Ureter (tissue), 1 donor: Measurements from ENCODE around the gene TNPO3. TPM values are rescaled to one million over a fixed set of nuclear protein-coding genes. Genes with fewer than 3 reads are reported as not detected.
A peak's percentile ranks its signal among the peaks of the same experiment; 100 is the strongest.
"Not testable (repeated sequence)": the region's sequence is repeated elsewhere in the genome, so short reads cannot be mapped to it uniquely, and the experiment has no call there.

Experiments
- DNase-seq: peaks from one replicate; pipeline ENCODE4 v3.0.0-alpha.2; 2020; ENCODE audit warnings: low spot score
- total RNA-seq: library from RNA; stranded (reverse); gene quantifications from one replicate; pipeline ENCODE4 v1.2.4, GENCODE V29; 2023
- donor health status: DM: yes; HTN: yes; CAD: no.

Gene TNPO3
- total RNA-seq, 1 donor from 2014 or later = 43.4 TPM

DNA sequence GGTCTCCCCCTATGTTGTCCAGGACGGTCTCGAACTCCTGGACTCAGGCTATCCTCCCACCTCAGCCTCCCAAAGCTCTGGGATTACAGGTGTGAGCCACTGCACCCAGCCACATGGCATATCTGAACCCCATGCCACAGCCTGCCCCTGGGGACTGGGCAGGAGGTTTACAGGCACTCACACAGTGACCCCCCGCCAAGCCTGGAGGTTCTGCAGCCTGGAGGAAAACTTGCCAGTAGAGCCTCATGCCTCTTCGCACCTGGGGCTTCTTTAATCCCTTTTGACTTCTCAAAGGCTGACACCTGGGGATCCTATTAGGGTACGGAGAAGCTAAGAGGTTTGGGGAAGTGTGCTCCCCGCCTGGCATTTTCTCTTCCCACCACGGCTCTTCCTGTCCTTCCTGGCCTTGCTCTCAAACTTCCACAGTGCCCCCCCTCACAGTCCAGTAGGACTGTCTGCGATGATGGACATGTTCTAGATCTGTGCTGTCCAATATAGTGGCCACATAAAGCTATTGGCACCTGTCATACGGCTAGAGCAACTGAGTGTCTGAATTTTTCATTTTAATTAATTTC, 133.0 kb downstream of the TNPO3 start:
- no peak for DNase-seq

DNA sequence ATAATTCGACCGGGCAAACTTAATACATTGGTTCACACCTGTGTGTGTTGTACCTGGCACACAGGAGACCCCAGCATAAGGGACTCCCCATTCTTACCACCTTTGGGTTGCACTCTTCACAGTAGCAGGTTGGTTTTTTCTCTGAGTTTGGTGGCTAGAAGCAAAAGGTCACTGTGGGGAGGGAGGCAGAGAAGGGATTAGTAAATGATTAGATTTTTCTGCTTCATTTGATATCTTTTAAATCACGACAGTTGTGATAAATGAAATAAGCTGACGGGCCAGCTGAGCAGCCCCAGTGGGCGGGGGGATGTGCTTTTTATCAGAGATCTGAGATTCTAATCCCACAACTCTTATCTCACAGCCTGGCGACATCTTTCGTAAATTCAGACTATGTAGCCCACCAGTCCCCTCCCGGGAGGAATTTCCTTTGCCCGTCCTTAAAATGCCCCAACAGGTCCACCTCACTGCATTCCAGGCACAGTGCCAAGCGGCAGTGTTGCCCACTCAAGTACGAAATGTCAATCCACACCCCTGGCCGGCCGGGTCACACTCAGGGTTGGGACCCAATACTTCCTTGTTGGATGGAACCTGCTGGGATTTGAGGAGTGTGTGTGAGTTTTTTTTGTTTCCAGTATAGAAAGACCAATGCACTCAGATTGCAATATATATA, 133.9 kb downstream of the TNPO3 start:
- DNase-seq = no peak

DNA sequence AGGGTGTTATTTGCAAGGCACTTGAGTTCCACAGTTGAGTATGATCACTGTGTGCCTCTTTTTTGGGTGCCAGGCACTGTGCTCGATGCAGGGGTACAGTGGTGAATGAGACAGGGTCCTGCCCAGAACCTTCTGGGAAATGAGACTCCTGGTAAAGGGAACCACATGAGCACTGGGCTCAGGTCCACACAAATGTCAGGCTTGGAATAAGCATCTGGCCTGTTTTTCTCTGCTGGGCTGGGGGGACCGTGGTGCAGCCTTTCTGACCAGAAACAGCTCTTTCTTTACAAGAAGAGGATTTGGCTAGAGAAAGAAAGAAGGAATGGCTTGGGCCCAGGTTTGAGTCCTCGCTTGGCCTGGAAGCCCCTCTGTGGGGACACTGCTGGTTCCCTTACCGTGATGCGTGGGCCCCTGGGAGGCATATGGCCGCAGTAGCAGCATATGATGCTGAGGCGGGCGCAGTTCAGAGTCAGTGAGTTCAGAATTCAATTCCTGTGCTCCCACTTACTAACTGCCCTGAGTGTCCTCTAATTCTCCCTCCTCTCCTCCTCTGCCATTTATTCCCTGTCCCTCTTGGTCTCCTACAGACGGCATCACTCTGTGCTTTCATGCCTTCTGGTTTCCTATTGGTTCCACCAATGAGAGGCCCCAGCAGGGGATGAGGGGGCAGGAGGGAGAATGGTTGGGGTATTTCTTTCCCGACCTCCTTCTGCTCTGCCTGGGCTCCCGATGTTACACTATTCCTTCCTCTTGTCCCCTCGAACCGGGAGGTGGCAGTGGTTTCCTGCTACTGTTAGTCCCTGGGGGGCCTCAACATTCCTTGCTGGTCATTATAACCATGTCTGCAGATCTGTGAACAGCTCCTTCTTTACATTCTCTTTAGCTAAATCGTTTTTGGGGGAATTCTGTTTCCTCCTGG, 134.8 kb downstream of the TNPO3 start:
- DNase-seq = no peak

DNA sequence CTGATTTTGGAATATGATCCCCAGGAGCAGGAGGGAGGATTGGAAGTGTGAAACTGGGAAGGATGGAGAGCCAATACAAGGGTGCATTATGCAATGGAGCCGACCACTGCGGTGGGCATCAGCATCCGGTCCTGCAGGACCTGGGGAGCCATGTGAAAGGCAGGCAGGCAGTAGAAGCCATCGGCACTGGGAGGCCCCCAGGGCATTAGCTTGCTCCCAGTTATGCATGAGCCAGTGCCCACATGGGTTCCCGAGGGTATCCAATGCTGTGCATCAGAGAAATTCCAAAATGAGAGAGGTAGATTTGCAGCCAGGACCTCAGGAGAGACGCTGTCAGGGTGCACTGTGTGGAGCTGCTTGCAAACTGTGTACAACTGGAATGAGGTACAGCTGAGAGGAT, 135.7 kb downstream of the TNPO3 start:
- DNase-seq = no peak

DNA sequence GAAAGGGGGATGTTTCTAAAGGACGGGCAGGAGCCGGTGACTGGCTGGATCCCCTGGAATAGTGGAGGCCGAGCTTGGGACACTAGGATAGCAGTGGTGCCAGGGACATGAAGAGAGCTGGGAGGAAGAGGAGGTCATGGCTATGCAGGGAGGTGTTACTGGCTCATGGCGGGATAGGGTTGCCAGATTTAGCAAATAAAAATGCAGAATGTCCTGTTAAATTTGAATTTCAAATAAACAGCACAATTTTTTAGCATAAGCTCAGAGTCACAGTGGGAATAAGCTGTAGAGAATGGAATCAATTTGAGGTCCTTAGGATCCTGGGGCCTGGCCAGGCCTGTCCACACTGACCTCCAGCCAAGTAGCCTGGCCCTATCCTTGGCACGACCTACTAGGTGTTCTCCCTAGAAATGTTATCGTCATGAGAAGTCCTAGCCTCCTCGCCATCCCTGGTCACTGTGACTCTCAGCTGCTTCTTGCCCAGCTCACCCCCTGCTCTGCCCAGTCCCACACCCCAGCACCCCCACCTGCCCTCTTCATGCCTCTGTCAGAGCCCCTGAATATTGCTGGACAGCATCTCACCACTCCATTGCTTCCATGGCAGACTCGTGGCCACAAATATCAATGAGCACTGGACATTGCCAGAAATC, 136.8 kb downstream of the TNPO3 start:
- no peak for DNase-seq

DNA sequence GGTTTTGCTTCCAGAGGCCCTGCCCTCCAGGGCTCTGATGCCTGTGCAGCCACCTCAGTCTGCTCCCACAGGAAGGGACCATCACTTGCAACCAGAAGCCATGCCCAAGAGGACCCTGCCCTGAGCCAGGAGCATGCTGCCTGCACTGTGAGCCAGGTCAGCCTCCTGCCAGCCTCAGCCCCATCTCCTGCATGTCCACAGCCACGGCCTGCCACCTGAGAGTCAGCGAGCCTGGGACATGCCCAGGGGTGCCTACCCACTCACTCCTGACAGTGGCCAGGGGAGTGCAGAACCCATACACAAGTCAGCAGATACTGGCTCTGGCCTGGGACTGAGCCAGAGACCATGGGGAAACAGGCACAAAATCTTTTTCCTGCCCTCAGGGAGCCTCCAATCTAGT, 137.8 kb downstream of the TNPO3 start:
- no peak for DNase-seq

DNA sequence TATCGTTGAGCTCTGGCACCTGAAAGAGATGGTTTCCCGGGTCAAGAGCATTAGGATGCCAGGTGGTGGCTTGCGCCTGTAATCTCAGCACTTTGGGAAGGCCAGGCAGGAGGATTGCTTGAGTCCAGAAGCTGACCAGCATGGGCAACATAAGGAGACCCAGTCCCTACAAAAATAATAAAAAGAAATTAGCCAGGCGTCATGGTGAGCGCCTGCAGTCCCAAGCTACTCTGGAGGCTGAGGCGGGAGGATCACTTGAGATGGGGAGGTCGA, 138.3 kb downstream of the TNPO3 start:
- no peak for DNase-seq

DNA sequence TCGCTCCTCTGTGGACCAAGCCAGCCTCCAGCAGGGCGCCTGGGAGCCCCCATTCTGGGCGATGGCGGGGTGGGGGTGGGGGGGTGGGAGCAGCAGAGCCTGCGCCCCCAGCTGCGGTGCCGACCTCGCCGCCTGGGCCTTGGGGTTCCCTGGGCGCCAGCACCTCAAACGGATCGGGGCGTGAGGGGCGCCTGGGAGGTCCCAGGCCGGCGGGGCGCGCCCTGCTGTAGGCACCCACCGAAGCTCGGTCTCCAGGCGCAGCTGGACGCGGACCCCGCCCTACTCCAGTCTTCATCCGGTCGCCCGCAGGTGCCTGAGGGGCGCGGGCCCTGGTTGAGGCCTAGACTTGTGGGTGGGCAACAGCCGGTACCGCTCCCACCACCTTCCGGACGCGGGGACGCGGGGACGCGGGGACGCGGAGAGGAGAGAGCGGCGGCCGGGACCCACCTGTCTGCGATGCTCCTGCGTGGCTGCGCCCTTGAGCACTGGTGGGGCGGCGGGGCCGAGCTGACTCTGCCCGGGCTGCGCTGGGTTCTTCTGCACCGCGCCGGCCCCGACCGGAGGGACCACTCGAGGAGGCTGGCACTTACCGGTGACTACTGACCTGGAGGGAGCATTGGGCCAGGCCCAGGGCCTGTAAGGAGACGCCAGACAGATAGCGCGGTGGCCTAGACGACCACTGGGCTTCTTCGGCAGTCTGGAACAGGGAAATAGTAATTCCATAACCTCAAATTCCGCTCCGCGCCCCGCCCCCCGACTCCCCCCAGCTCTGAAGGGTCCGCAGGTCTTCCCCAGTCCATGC, 138.9 kb downstream of the TNPO3 start:
- DNase-seq = no peak

DNA sequence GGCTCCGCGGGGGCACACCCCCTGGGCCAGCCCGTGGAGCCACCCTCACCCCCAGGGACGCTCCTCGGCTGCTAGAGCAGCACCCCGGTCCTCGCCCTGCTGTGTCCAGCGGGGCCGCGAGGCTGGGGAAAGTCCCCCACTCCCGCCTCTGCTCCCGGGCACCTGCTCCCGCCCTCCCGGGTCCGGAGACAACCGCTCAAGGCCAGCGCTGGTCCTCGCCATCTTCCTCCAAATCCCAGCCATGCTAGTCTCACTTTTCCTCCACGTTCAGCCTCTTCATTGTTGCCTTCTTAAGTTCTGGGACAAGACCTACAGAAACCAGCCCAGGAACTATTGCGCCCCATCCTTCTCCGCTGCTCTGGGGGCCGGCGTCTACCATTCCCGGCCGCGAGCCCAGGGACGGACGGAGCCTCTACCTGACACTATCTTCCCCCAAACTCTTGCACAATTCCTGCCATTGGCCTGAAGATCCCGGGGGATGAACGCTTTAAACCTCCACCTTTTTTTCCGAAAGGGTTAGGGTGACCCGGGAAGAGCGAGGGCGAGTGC, 139.6 kb downstream of the TNPO3 start:
- DNase-seq = no peak

DNA sequence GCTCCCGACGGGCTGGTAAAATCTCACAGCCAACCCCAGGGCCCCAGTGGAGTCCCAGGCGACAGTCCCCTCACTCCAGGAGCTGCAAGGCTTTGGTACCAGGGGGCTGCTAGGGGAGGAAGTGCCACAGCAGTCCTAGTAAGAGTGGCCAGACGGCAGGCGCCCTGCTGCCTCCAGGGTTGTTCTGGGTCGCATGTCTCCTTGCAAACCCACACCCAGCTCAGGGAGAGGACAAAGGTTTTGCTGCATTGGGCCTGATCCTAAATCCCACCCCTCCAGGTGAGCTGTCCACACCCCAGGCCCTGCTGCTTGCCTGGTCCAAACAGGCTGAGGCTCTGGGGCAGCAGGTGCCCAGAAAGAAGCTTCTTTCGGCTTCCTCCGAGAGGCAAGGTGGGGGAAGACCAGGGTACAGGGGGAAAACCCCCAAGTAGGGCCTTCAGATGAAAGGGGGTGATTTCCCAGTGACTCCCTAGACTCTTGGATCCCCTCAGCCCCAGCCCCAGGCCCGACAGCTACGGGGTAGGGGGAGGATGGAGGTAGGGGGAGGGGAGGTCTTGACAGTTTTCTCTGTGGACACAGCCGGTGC, 140.3 kb downstream of the TNPO3 start:
- no peak for DNase-seq

DNA sequence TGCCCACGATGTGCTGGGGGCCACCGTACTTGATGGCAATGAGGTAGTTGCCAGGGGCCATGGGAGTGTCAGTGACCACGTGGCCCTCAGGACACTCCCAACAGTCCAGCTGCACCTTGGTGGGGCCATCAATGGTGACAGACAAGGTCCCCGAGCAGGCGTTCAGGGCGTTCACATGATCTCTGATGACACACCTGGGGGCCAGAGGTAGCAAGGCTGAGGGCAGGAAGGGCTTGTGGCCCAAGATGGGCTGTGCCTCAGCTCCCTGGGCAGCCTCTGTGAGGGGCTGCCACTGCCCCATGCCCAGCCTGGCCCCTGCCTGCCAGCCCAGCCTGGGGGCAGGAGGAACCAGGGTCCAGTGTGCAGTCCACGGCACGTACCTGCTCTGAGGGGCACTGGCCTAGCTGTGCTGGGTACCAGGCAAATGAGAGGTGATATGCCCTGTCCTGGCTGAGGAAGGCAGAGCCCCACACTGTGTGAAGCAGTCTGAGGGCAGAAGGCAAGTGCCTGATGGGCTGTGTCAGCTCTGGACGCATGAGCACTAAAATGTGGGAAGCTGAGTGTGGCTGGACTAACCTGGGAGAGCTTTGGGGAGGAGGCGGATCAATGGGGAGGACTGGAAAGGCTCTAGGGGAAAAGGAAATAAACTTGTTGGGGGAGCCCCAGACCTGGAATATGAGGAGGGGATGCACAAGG, 140.9 kb downstream of the TNPO3 start:
- DNase-seq = no peak

DNA sequence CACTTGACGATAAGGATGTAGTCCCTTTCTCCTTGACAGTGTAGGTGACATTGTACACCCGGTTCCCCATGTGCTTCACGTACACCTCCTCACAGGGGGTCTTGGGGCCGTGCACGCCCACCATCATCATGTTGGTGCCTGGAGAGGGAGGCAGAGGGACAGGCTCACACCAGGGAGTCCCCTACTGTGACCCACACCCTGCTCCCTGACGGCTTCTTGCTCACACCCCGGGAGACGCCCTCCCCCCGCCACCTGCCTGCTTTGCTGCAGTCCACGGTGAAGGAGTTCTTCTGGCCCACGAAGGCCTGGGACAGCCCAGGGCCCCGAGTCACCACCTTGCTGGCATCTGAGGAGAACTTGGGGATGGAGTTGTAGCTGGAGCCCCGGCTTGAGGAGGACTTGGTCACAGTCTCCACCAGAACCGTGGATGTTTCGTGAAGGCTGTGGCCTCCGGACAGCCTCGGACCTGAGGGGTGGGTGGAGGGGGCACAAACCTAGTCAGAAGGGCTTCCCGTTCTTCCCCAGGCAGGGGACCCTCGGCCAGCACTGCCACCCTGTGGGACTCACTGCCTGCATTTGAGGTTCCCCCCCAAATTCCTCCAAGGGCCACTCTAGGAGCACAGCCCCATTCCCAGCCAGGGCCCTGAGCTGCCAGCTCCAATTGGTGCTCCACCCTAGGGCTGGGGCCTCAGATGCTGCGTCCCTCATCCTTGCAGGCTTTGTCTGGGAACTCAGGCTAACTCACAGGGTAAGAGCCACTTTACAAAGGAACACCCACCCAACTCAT, 142.0 kb downstream of the TNPO3 start:
- not testable (repeated sequence) for DNase-seq

DNA sequence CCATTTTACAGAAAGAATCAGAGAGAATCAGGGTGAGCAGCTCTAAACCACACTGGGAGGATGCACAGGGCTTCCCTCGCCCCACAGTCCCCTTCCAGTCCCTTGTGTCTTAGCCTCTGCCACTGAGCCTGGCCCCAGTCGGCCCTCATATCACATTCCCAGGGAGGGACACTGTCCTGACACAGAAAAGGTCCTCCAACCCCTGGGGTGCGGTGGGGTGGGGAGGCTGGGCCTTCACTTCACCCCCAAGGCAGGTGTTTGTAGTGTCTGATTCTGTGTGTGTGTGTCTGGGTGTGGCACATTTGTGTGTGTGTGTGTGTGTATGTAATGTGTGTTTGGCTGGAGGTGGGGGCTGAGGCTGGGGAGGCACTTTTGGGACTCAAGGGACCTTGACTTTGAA, 142.6 kb downstream of the TNPO3 start:
- DNase-seq = no peak

DNA sequence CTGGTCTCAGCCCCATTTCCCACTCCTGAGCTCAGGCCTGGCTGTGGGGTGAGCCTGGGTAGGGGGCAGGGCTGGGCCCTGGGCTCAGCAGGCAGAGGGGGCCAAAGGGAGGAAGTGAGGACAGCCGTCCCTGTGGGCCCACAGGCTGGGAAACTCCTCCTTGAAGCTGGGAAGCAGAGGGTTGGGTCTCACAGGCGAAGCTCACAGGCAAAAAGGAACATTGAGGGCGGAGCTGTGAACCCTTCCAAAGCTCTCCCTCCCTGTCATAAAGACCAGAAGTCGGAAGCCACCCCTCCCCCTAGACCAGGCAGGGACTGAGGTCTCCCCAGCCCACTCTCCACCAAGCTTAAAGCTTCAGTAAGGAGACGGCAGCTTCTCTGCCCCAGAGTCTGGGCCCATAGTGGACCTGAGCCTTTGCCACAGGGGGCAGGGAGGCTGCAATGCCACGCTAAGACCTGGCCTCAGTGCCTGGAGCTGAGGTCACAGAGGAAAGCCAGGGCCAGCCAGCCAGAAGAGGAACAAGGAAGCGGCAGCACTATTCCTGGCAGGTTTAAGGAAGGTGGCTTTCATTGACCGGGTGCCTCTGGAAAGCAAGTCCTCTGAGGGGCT, 143.4 kb downstream of the TNPO3 start:
- no peak for DNase-seq

DNA sequence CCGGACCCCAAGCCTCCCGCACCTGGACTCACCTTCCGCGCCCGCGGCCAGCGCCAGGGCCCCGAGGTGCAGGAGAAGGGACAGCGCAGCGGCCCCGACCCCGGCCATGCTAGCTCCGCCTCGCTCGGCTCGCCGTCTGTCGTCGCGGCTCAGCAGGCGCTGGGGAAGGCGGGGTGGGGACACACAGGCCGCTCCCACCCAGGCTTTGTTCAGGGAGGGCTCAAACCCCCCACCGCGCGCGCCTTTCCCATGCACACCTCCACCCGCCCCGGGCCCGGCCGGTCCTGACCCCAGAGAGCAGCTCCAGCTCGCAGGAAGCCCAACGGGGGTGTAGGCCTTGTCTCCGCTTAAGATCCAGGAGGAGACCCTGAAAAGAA, 144.4 kb downstream of the TNPO3 start, which contains the start of gene KCP:
TSS of gene KCP (minus strand) at position 141 of the 377 bp plus-strand sequence. CDS start at position 108, 33 bp downstream.
- peak; percentile 42 for DNase-seq

DNA sequence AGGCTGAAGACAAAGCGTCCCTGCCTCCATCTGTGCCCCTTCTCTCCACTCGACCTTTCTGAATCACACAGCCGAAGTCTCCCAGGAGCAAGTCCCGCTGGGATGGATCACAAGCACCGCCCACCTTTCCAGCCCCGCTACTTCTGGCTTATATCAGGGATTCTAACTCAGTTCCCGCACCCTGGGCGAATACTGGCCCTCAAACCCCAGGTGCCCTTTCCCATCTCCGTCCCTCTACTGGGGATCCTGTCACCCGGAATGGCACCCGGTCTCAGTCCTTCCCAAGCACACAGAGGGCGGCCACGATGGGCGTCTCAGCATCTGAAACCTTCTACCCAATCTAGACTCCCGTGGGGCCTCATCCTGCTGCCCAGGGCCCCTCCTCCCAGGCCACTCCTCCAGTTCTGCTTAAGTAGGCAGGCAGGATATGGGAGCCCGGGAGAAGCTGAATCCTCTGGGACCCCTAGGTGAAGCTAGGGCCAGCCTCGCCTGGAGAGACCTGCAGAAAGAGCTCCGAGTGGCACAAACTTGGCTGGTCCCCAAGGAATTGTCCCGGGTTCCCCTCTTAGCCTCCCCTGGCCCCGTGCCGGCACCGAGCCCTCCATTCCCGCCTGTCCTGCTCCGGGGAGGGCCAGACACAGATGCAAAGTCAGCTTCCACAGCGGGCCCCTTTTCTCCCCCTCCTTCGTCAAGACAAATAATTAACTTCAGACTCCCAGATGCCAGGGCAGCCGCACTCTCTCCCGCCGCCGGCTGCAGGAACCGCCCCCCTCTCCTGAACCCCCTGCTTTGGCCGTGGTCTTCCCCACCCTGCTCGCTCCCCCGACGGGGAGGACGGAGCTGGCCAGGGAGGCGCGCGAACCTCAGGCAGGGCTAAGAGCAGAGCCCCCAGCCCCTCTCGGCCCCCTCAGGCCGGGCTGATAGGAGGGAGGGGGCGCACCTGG, 145.0 kb downstream of the TNPO3 start:
- no peak for DNase-seq

DNA sequence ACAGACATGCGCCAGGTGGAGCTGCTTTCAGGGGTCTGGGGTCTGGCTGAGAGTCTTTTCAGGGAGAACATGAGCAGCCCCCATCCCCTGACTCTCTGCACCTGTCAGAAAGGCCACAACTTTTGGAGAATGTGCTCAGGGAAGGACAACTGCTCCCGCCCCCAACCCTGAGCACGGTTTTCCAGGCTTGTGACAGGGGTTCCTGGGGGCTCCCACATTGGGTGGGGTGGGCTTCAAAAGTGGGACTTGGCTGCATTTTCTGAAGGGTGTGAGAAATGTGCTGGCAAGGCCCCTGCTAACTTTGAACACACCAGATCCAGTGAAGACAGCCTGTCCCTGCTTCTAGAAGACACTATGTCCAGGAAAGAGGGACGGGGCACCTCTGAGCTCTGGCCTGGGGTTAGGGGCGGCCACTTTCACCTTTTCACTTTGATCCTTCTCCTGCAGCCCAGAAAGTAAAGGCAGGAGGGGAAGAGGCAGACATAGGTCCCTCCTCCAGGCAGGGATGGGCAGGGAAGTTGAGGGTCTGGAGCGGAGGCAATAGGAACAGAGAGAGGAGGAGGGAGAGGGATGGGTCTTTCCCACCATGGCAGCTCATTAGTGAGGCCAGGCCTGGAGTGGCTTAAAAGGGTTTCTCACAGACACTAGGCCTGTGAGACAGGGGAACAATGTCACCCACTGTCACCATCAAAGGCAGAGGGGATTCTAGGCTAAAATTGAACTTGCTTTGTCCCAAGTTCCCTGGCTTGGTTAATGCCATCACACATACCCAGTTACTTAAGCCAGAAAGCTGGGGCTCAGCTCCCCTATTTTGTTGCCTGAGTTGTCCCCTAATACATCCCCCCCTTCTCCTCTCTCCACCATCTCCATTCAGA, 145.9 kb downstream of the TNPO3 start:
- no peak for DNase-seq
